ENCODE results near the gene HAUS1.
A peak's percentile ranks its signal among the peaks of the same experiment; 100 is the strongest.
"Not testable (repeated sequence)": the region's sequence is repeated elsewhere in the genome, so short reads cannot be mapped to it uniquely, and the experiment has no call there.

Gene HAUS1

GRCh38 chr18:46095532-46095931 is 8.7 kb upstream of the HAUS1 start:
- no peak for DNase-seq (ENCODE audit: low read depth)

- DNase-seq (ENCODE audit: low read depth) = no peak
Observed at GRCh38 chr18:46096651-46097300, 7.4 kb upstream of the HAUS1 start.

- DNase-seq (ENCODE audit: low read depth) = no peak
Observed at GRCh38 chr18:46097431-46097800, 6.8 kb upstream of the HAUS1 start.

- DNase-seq (ENCODE audit: low read depth) = peak; percentile 79
Observed at GRCh38 chr18:46097801-46098615, 6.2 kb upstream of the HAUS1 start, which contains the start of gene ATP5F1A. ATP5F1A (minus strand) TSS chr18:46098296; CDS start chr18:46098231, 65 bp downstream.

- no peak for DNase-seq (ENCODE audit: low read depth)
Observed at GRCh38 chr18:46098616-46098933, 5.6 kb upstream of the HAUS1 start.

GRCh38 chr18:46099463-46099862 is 4.7 kb upstream of the HAUS1 start:
- DNase-seq (ENCODE audit: low read depth) = no peak

DNA sequence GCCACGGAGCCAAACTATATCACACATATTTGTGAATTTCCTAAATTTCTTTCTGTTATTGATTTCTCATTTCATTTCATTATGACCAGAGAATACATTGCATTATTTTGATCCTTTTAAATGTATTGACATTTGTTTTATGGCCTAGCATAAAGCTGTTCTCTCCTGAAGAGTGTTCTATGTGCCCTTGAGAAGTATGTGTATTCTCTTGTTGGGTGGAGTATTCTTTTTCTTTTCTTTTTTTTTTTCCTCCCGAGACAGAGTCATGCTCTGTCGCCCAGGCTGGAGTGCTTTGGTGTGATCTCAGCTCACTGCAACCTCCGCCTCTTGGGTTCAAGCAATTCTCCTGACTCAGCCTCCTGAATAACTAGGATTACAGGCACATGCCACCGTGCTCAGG is 5.2 kb downstream of the HAUS1 start:
- DNase-seq (ENCODE audit: low read depth) = no peak

GRCh38 chr18:46110406-46110805 is 6.2 kb downstream of the HAUS1 start:
- DNase-seq (ENCODE audit: low read depth) = no peak

DNA sequence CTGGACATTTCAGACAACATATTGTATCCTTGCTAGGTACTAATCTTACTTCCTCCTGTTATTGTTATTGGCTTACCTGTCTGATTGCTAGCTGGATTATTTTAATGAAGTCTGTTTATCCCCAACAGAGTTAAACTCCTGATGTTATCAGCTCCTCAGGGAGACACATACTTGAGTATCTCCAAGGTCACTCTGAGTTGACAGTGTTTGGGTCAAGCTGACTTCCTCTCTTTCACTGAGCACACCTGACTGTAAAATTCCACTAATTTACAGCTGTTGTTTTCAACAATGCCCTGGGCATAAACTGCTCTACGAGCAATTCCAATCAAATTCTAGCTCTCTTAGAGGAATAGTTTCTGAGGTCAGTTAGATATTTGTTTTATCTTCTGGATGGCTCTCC is 9.6 kb downstream of the HAUS1 start:
- DNase-seq (ENCODE audit: low read depth) = no peak

DNA sequence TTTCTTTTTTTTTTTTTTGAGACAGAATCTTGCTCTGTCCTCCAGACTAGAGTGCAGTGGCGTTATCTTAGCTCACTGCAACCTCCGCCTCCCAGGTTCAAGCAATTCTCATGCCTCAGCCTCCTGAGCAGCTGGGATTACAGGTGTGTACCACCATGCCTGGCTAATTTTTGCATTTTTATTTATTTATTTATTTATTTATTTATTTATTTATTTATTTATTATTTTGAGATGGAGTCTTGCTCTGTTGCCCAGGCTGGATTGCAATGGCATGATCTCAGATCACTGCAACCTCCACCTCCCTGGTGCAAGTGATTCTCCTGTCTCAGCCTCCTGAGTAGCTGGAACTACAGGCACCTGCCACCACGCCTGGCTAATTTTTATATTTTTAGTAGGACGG is 22.4 kb downstream of the HAUS1 start:
- DNase-seq (ENCODE audit: low read depth) = not testable (repeated sequence)

DNA sequence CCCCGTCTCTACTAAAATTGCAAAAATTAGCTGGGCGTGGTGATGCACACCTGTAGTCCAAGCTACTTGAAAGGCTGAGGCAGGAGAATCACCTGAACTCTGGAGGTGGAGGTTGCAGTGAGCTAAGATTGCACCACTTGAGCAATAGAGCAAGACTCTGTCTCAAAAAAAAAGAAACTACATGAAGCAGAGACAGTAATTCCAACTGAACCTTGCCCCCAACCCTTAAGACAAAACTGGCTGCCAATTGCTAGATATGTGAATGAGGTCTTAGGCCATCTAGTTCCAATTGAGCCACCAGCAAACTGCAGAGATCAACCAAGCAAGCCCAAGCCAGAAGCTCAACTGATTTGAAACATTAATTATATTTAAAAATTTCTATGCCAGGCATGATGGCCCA is 25.9 kb downstream of the HAUS1 start:
- no peak for DNase-seq (ENCODE audit: low read depth)

DNA sequence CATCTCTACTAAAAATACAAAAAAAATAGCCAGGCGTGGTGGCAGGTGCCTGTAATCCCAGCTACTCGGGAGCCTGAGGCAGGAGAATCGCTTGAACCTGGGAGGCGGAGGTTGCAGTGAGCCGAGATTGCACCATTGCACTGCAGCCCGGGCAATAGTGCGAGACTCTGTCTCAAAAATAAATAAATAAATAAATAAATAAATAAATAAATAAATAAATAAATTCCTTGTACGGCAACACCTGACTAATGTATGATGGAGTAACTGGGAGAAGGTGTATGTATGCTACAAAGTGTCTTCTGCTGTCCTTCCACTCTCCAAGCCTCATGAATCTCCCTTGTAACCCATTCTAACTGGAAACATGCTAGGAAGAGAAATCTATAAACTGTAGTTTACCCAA is 26.4 kb downstream of the HAUS1 start:
- not testable (repeated sequence) for DNase-seq (ENCODE audit: low read depth)

- DNase-seq (ENCODE audit: low read depth) = no peak
Observed at GRCh38 chr18:46133534-46133933, 29.3 kb downstream of the HAUS1 start.

GRCh38 chr18:46134920-46135675 is 30.9 kb downstream of the HAUS1 start:
- no peak for DNase-seq (ENCODE audit: low read depth)

DNA sequence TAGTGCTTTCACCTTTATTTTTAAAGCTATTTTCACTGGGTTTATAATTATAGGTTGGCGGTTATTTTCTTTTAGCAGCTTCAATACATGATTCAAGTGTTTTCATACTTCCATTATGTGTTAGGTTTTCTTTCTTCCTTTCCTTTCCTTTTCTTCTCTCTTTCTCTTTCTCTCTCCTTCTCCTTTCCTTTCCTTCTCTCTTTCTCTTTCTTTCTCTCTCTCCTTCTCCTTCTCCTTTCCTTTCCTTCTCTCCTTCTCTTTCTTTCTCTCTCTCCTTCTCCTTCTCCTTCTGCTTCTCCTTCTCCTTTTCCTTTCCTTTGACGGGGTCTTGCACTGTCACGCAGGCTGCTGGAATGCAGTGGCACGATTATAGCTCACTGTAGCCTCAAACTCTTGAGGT is 36.0 kb downstream of the HAUS1 start:
- no peak for DNase-seq (ENCODE audit: low read depth)

DNA sequence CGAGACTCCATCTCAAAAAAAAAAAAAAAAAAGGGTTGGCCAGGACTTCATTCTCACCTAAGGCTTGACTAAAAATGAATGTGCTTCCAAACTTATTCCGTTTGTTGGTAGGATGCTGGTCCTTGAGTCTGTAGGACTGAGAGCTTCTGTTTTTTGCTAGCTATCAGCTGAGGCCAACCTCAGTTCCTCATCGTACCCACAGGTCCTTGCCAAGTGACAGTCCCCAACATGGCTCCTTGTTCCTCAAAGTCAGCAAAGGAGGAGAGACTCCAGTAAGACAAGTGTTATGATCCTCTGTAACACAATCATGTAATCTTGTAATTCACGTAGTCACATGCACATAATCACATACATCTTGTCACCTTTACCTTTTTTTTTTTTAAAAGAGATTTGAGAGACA is 37.0 kb downstream of the HAUS1 start:
- no peak for DNase-seq (ENCODE audit: low read depth)

- no peak for DNase-seq (ENCODE audit: low read depth)
Observed at GRCh38 chr18:46148810-46149209, 44.6 kb downstream of the HAUS1 start.

DNA sequence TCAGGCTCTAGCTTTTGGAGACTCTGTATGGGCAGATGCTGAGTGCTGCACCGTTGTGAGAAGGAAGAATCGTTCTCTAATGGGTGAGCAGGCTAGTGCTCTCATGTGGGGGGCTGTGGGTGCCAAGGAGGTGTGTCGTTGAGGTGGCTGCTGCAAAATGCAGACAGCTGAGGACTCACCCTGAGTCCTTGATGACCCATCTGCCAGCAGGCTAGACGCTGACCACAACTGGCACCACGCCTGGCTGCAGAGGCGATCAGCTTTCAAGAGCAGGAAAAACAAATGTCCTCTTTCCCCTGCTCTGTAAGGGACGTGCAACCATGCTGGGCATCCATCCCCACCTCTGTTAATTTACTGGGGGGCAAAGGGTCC is 48.2 kb downstream of the HAUS1 start:
- DNase-seq (ENCODE audit: low read depth) = no peak

- no peak for DNase-seq (ENCODE audit: low read depth)
Observed at GRCh38 chr18:46152808-46153617, 48.8 kb downstream of the HAUS1 start.

DNA sequence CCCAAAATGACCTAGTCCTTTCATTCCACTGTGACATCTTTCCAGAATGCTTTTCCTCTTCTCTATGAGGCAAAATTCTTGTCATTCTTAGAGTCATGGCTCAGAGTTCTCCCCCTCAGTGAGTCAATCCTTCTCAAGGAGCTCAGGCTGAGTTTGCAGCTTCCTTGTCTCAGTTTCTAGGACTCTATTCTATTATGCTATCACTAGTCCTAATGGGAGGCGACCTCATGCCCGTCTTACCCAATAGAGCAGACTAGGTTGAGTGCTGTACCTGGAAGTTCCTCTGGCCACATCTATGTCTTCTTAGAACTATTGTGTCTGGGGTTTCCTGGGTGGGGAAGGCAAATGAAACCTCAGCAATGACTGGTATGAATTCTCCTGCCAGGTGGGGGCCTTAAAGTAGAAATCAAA is 51.5 kb downstream of the HAUS1 start:
- DNase-seq (ENCODE audit: low read depth) = no peak

- DNase-seq (ENCODE audit: low read depth) = no peak
Observed at GRCh38 chr18:46156124-46156745, 52.0 kb downstream of the HAUS1 start.

GRCh38 chr18:46156843-46157242 is 52.7 kb downstream of the HAUS1 start:
- no peak for DNase-seq (ENCODE audit: low read depth)
